Activated T-cell treated with anti-CD3 and anti-CD28 coated beads, Interleukin-2, amount 50 U/mL, for 72 hours (primary cell): Measurements from ENCODE around the gene THSD4. TPM values are rescaled to one million over a fixed set of nuclear protein-coding genes. Genes with fewer than 3 reads are reported as not detected.

Experiments used
- ATAC-seq, 2 donors: fragments of 150-1000 bp; cut with Tn5 transposase; replicated peaks in 1 of 2; 2 replicates each; pipeline ENCODE4 v1.10.0; 2021; ENCODE audit warnings: moderate library complexity in 2 of 2, mild to moderate bottlenecking in 1 of 2
- DNase-seq, 2 donors: peaks; one replicate each; pipeline ENCODE4 v3.0.0; 2021 to 2022; ENCODE audit warnings: mixed read lengths in 1 of 2
- H3K27ac Mint-ChIP-seq: one replicate; pipeline ENCODE4 v1.8.0; 2022; ENCODE audit warnings: mild to moderate bottlenecking, moderate library complexity, mixed read lengths
- H3K27me3 Mint-ChIP-seq: one replicate; pipeline ENCODE4 v1.8.0; 2022; ENCODE audit warnings: low read depth, mixed read lengths
- H3K36me3 Mint-ChIP-seq, 2 donors: one replicate each; pipeline ENCODE4 v1.8.0; 2022; ENCODE audit warnings: mixed read lengths in 2 of 2, mild to moderate bottlenecking in 1 of 2; ENCODE audit not compliant: insufficient read depth in 2 of 2
- H3K4me1 Mint-ChIP-seq: one replicate; pipeline ENCODE4 v1.8.0; 2022; ENCODE audit warnings: low read depth, mixed read lengths
- H3K4me3 Mint-ChIP-seq, 2 donors: one replicate each; pipeline ENCODE4 v1.8.0; 2022; ENCODE audit warnings: mild to moderate bottlenecking in 2 of 2, mixed read lengths in 2 of 2, moderate library complexity in 2 of 2
- H3K9me3 Mint-ChIP-seq, 2 donors: one replicate each; pipeline ENCODE4 v1.8.0; 2022; ENCODE audit warnings: mixed read lengths in 2 of 2
- total RNA-seq, 2 donors: library from RNA; stranded (reverse); gene quantifications; one replicate each; pipeline ENCODE4 v1.2.3, GENCODE V29; 2022

Gene THSD4
- total RNA-seq, 2 donors from 2014 or later, result not detected

DNA sequence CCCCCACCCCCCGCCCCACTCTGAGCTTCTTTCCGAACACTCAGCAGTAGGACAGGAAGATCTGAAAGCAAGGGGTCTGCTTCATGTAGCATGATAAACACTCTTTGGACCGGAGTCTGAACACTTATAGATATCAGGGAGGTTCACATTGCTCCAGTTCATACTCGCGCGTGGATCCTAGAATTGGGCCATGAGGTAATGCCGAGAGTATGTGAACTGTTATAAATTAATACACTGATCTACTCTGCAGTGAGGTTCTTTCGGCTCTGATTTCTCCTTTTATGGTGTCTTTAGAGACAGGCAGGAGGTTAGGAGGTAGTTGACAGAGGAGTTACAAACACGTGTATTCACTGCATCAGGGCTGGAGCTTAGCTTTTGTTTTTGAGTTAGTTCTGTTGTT, 223.0 kb downstream of the THSD4 start:
- Mint-ChIP-seq H3K27me3 (peaks cover 6% of the 10 kb centered on the region), H3K4me1 (peaks cover 9% of the 10 kb centered on the region), H3K27ac (no peak overlapping the region), H3K4me3 (no peak overlapping the region), H3K9me3 (no peaks in the 10 kb centered on the region), H3K36me3 (no peaks in the 10 kb centered on the region)
- DNase-seq, result no peak
- ATAC-seq, result no peak

DNA sequence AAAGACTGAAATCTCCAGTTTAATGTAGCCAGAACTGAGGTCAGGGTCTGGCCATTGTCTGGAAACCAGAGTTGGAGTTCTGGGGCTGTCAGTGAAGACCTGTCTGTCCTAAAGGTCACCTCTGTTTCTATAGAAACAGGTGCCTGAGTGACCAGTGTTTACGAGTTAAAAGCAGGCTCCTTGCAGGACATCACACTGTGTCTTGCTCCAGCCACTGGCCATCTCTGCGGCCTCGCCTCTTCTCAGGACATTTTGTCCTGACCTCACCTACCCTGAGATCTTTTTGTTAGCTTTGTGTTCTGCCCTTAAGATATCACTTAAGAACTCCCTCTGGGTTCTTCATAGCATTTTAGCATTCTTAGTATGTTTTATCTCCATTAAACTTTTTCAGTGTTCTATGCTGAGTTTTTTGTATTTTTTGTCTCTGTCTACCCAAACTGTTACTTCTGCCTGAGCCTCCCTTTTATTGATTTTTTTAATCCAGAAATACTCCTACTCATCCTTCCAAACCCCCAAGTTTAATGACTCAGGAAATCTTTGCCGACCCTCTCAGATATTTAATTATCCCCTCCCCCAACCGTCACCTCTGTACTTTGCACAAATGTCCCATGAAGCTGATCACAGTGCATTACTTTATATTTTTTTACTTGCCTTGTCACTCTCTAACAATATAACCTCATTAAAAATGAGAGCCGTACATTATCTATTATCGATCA, 223.7 kb downstream of the THSD4 start:
- Mint-ChIP-seq H3K27me3 (peaks cover 6% of the 10 kb centered on the region), H3K4me3 (no peak overlapping the region), H3K4me1 (peaks cover 2% of the 10 kb centered on the region), H3K36me3 (no peaks in the 10 kb centered on the region), H3K27ac (peak overlapping the region; percentile 61), H3K9me3 (no peaks in the 10 kb centered on the region)
- DNase-seq (no peak), ATAC-seq (no peak)

DNA sequence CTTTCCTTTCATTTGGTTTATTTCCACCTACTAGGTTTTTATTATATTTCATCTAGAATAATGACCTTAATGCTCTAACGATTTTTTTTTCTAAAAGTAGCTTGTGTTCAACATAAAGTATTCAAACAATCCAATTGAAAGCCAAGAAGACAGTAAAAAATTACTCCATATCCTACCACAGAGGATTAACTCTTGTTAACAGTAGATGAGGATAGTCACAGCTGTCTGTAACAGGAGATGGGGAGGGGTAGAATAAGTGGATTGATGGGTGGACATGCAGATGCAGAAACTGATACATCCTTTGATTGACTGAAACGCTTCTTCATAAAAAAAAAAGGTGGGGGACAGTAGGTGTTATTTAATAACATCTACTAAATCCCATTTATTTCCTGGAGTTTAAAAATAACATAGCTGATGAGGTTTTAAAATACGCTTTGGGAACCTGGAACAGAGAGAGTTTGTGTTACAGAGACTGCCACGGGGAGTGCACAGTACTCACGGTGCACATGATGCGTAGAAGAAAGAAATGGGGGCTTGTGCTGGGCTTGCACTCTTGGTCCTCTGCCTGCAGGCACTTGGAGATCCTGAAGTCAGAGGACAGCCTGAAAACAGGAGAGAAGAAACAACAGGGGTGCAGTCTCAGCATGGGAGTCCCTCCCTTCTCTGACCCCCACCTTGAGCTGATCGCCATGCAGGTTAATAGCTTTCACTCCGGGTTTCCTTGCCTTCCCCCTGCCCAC, 226.7 kb downstream of the THSD4 start:
- H3K4me3 Mint-ChIP-seq, result no peak overlapping the region
- no peaks in the 10 kb centered on the region for H3K4me1 Mint-ChIP-seq
- peaks cover under 1% of the 10 kb centered on the region for H3K27me3 Mint-ChIP-seq
- ATAC-seq, result no peak
- DNase-seq, result no peak
- H3K9me3 Mint-ChIP-seq, result no peaks in the 10 kb centered on the region
- H3K36me3 Mint-ChIP-seq, result no peaks in the 10 kb centered on the region
- H3K27ac Mint-ChIP-seq, result no peak overlapping the region

DNA sequence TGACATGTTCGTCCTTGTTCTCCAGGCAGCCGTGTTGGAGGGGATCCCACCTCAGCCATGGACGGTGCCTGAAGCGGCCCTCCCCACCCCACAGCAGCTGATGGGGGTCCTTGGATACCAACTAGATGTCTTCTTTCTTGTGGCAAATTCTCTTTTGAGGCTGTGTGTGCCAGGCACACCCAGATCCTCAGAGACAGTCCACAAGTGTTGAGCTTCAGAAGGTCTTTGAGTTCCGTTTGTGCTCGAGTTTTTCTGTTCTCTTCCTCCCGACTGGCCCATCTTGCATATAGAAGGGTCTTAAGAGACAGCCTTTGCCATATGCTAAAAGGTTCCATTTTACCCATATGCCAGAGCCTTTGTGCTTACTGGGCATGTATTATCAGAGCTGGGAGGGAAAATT, 227.4 kb downstream of the THSD4 start:
- H3K9me3 Mint-ChIP-seq, result no peaks in the 10 kb centered on the region
- no peaks in the 10 kb centered on the region for H3K27me3 Mint-ChIP-seq
- H3K36me3 Mint-ChIP-seq, result no peaks in the 10 kb centered on the region
- no peak overlapping the region for H3K27ac Mint-ChIP-seq
- no peak overlapping the region for H3K4me3 Mint-ChIP-seq
- no peak for DNase-seq
- no peak for ATAC-seq
- H3K4me1 Mint-ChIP-seq, result no peaks in the 10 kb centered on the region

DNA sequence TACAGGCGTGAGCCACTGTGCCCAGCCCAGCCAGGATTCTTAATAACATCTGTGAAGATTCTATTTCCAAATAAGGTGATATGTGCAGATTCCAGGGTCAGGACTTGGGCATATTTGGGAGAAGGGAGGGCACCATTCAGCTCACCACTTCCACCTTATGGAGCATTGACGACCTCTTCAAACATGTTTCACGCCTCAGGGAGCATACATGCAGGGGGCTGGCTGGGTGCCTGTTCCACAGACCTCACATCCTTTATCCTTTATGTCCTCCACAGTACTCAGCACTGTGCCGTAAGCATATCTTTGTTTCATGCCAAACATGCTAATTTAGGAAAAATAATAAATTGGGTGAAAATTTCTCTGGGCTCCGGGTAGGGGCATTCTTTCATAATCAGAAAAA, 229.0 kb downstream of the THSD4 start:
- H3K9me3 Mint-ChIP-seq, result no peaks in the 10 kb centered on the region
- ATAC-seq (no peak), DNase-seq (no peak)
- no peaks in the 10 kb centered on the region for H3K36me3 Mint-ChIP-seq
- H3K27me3 Mint-ChIP-seq, result no peaks in the 10 kb centered on the region
- H3K4me1 Mint-ChIP-seq, result no peaks in the 10 kb centered on the region
- no peak overlapping the region for H3K27ac Mint-ChIP-seq
- H3K4me3 Mint-ChIP-seq, result no peak overlapping the region

DNA sequence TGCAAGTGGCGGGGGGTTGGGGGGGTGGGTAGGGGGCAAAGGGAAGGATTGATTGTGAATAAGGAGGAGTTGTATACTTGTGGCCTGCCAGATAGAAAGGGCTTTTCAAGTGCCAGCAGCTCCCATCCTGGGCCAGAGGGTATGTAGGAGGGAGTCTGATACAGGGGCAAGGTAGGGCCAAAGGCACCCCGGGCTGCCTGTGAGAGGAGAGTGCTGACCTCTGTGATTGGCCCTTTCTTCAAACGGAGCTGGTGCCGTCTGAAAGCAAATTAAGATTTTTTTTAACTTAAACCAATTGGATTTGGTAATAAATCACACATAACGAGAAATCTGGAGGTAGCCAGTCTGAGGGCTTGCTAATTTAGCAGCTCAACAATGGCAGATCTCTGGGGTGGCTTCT, 229.9 kb downstream of the THSD4 start:
- no peaks in the 10 kb centered on the region for H3K27me3 Mint-ChIP-seq
- no peaks in the 10 kb centered on the region for H3K4me1 Mint-ChIP-seq
- no peaks in the 10 kb centered on the region for H3K36me3 Mint-ChIP-seq
- no peak for ATAC-seq
- DNase-seq, result no peak
- no peak overlapping the region for H3K27ac Mint-ChIP-seq
- H3K4me3 Mint-ChIP-seq, result no peak overlapping the region
- no peaks in the 10 kb centered on the region for H3K9me3 Mint-ChIP-seq

DNA sequence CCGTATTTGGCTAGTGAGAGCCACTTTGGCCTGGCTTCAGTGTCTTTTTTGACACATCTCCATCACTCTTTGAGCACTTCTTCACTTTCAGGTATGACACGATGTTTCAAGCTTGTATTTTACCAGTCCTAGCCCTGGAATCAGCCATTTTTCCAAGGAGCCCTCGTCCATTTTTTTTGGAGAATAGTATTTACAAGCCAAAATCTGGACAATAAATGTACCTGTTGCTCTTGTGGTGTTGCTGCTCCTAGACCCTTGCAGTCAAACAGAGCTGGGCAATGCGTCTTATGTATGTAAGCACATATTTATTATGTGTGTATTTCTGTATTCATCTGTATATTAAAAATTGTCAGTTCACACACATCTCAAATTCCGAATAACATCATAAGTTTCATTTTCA, 231.2 kb downstream of the THSD4 start:
- no peak for ATAC-seq
- Mint-ChIP-seq H3K27ac (no peak overlapping the region), H3K4me1 (no peaks in the 10 kb centered on the region)

DNA sequence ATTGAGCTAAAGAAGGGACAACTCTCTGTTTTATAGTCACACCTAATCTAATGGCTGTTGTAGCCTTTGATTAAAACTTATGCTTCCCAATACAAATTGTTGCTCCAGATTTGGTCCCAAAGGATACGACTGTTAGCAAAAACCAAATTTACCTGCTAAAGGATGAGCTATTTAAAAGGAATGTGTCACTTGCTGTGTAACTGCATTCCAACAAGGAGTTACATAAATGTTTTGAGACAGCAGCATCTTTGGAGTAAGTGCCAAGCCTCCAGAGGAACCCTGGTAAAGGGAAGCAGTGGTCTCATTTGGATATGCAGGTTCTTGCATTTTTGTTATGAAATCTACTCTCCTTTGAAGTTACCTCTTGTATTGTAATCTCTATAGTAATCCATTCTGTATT, 233.3 kb downstream of the THSD4 start:
- H3K4me3 Mint-ChIP-seq, result no peak overlapping the region
- no peaks in the 10 kb centered on the region for H3K9me3 Mint-ChIP-seq
- no peak overlapping the region for H3K27ac Mint-ChIP-seq
- no peaks in the 10 kb centered on the region for H3K36me3 Mint-ChIP-seq
- ATAC-seq (no peak), DNase-seq (no peak)
- H3K27me3 Mint-ChIP-seq, result no peaks in the 10 kb centered on the region
- H3K4me1 Mint-ChIP-seq, result no peaks in the 10 kb centered on the region

More for the DNA sequence above, 231.2 kb downstream of the THSD4 start:
- Mint-ChIP-seq H3K27me3 (no peaks in the 10 kb centered on the region), H3K4me3 (no peak overlapping the region), H3K9me3 (no peaks in the 10 kb centered on the region), H3K36me3 (no peaks in the 10 kb centered on the region)
- DNase-seq, result no peak

DNA sequence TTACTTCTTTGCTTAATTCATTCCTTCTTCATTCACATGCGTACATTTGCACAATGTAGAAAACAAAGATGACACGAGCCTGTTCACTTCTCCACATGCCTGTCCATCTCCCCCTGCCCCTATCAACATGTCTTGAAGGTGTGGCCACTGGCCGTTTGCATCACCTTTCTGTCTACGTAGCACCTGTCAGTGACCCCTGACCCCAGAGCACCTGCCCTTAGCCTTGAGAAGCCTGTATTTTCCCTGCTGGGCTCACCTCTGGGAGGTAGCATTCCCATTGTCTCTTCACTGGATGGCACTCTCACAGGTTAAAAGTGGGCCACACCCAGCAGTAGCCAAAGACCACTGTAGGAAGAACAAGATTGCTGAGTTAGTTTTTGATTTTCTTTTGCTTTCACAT, 234.1 kb downstream of the THSD4 start:
- ATAC-seq, result no peak
- no peak overlapping the region for H3K27ac Mint-ChIP-seq
- DNase-seq, result no peak
- no peaks in the 10 kb centered on the region for H3K36me3 Mint-ChIP-seq
- H3K9me3 Mint-ChIP-seq, result no peaks in the 10 kb centered on the region
- H3K27me3 Mint-ChIP-seq, result no peaks in the 10 kb centered on the region
- H3K4me3 Mint-ChIP-seq, result no peak overlapping the region
- no peaks in the 10 kb centered on the region for H3K4me1 Mint-ChIP-seq

DNA sequence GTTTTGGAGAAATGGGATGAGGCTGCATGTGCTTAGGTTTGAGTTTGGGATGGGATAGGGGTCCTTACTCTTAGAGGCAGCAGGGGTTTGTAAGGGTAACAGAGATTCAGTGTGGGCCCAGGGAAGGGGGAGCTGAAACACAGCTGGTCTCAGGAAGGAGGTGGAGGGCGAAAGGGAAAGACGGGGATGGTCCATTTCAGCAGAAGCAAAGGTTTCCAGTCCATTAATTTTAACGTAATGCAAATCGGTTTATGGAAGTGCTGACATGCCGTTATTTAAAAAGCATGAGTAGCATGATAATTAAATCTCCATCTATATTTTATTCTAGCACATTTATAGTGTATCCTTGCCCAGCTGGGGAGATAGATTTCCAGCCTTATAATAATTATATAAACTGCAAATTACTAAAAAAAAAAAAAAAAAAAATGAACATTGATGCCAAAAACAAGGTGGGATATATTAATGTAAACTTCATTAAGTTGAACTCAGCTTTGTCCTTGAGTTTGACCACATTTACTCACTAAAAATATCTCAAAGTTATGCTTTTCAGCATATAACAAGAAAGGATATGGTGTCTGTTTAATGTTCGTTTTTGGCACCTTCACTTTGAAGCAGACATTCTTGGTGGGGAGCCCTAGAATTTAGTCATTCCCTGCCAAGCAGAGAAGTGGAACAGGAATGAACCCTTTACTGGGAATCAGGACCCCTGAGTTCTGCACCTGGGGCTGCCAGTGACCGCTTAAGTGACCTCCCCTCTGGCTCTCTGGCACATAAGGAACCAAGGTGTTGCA, 234.7 kb downstream of the THSD4 start:
- DNase-seq (no peak), ATAC-seq (no peak)
- Mint-ChIP-seq H3K36me3 (no peaks in the 10 kb centered on the region), H3K9me3 (no peaks in the 10 kb centered on the region), H3K27me3 (no peaks in the 10 kb centered on the region), H3K4me1 (no peaks in the 10 kb centered on the region), H3K4me3 (no peak overlapping the region), H3K27ac (no peak overlapping the region)

DNA sequence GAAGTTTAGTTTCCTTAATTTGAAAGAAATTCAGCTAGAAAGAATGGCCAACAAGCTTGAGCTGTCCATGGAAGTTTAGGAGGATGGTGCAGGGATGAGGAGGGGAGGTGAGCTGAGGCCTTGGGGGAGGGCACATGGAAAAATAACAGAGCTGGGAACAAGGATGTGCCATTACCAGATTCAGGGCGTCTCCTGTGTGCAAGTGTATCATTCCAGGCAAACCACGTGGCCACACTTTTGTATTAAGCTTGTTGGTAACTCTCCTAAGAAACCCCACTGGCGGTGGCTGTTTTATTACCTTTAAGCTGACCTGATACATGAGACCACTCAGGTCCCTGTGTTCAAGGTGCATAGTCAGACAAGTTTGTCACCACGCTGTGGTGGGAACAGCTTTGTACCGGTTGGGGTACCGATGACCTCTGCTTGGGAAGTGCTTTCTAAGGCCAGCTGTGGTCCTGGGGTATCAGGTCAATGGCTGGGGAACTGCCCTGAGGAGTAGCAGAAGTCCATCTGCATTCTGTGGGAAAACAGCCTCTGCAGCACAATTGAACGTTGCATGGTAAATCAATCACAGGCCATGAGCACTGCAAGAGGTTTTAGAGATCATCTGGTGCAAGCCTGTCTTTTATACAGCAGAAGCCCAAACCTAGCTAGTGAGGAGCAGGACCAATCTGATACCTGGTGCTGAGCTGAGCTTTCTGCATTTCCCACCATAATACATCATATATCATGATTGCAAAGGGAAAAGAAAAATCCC, 235.5 kb downstream of the THSD4 start:
- H3K9me3 Mint-ChIP-seq, result no peaks in the 10 kb centered on the region
- no peak for DNase-seq
- no peak overlapping the region for H3K4me3 Mint-ChIP-seq
- no peak overlapping the region for H3K27ac Mint-ChIP-seq
- no peaks in the 10 kb centered on the region for H3K36me3 Mint-ChIP-seq
- ATAC-seq, result no peak
- no peaks in the 10 kb centered on the region for H3K27me3 Mint-ChIP-seq
- no peaks in the 10 kb centered on the region for H3K4me1 Mint-ChIP-seq

DNA sequence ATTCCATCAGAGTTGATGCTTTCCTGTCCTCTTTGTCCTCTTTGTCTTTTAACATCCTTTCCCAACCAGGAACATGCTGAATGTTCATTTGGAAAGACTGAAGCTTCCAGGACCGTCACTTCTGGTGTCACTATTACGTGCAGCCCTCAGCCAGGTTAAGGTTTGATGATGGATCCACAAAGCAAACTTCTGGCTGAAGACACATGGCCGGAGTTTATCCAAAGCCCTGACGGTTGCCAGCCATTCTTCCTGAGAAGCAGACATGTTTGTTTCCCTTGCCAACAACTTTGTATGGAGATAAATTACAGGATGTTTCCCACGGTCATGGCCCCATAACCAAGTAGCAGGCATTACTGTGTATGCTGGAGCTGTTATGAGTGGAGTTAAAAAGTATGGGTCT, 236.9 kb downstream of the THSD4 start:
- Mint-ChIP-seq H3K4me3 (no peak overlapping the region), H3K27me3 (no peaks in the 10 kb centered on the region), H3K36me3 (no peaks in the 10 kb centered on the region), H3K4me1 (no peaks in the 10 kb centered on the region), H3K9me3 (no peaks in the 10 kb centered on the region), H3K27ac (no peak overlapping the region)
- no peak for ATAC-seq
- no peak for DNase-seq

DNA sequence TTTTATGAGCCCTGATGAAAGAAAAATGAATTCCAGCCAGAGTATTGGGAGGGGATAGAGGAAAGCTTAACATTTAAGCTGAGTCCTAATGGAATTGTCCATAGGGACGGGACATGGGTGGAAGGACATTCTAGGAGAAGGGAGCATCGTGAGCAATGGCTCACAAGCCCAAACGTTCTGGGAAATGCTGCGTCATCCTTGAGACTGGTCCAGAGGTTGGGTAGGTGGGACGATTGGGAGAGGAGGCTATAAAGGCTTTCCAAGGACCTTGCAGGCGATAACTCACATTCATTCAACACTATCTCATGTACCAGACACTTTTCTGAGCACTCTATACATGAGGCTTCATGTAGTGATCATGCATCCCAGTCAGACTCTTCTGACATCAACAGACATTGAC, 237.5 kb downstream of the THSD4 start:
- H3K27me3 Mint-ChIP-seq, result no peaks in the 10 kb centered on the region
- no peaks in the 10 kb centered on the region for H3K4me1 Mint-ChIP-seq
- no peak for ATAC-seq
- H3K36me3 Mint-ChIP-seq, result no peaks in the 10 kb centered on the region
- no peaks in the 10 kb centered on the region for H3K9me3 Mint-ChIP-seq
- no peak for DNase-seq
- H3K27ac Mint-ChIP-seq, result no peak overlapping the region
- H3K4me3 Mint-ChIP-seq, result no peak overlapping the region
